ENCODE data around the gene CFAP69.
"Not testable (repeated sequence)": the region's sequence is repeated elsewhere in the genome, so short reads cannot be mapped to it uniquely, and the experiment has no call there.

CFAP69 gene

GRCh38 chr7:90250601-90251303 lies 5.8 kb downstream of the CFAP69 start:
- H3K4me3 ChIP-seq (ENCODE audit: low read depth, low read length) = no peak overlapping the region
- TF ChIP-seq, protein P1, sequence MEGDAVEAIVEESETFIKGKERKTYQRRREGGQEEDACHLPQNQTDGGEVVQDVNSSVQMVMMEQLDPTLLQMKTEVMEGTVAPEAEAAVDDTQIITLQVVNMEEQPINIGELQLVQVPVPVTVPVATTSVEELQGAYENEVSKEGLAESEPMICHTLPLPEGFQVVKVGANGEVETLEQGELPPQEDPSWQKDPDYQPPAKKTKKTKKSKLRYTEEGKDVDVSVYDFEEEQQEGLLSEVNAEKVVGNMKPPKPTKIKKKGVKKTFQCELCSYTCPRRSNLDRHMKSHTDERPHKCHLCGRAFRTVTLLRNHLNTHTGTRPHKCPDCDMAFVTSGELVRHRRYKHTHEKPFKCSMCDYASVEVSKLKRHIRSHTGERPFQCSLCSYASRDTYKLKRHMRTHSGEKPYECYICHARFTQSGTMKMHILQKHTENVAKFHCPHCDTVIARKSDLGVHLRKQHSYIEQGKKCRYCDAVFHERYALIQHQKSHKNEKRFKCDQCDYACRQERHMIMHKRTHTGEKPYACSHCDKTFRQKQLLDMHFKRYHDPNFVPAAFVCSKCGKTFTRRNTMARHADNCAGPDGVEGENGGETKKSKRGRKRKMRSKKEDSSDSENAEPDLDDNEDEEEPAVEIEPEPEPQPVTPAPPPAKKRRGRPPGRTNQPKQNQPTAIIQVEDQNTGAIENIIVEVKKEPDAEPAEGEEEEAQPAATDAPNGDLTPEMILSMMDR (conservative IDR thresholded peaks at IDR 0.05; ENCODE audit: low read depth, low read length) = no peak
- peak; percentile 39 for DNase-seq (ENCODE audit: low read depth)

DNA sequence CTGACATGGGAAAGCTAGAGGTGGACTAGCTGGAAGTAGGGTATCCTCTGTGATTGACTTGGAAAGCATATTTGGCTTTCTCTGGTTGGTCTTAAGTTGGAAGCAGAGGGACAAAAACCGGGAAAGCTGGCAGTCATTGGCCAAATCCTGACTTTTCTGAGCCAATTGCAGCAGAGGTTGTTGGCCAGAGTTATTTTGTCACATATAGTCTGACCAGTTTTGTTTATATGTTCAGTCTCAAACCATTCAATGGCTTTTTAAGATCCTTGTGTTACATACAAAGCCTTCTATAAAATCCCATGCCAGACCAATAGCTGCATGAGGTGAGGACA lies 6.3 kb downstream of the CFAP69 start:
- no peak for DNase-seq (ENCODE audit: low read depth)
- H3K4me3 ChIP-seq (ENCODE audit: low read depth, low read length) = no peak overlapping the region
- TF ChIP-seq, protein P1 (conservative IDR thresholded peaks at IDR 0.05; ENCODE audit: low read depth, low read length) = no peak

DNA sequence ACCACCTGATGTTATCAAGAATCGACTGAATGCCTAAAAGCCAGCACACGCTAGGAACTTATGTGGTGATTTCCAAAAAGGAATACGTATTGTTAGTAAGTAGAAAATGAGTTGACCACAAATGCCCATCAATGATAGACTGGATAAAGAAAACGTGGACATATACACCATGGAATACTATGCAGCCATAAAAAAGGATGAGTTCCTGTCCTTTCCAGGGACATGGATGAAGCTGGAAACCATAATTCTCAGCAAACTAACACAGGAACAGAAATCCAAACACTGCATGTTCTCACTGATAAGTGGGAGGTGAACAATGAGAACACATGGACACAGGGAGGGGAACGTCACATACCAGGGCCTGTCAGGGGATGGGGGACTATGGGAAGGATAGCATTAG lies 11.0 kb downstream of the CFAP69 start:
- not testable (repeated sequence) for DNase-seq (ENCODE audit: low read depth); H3K4me3 ChIP-seq (ENCODE audit: low read depth, low read length)

DNA sequence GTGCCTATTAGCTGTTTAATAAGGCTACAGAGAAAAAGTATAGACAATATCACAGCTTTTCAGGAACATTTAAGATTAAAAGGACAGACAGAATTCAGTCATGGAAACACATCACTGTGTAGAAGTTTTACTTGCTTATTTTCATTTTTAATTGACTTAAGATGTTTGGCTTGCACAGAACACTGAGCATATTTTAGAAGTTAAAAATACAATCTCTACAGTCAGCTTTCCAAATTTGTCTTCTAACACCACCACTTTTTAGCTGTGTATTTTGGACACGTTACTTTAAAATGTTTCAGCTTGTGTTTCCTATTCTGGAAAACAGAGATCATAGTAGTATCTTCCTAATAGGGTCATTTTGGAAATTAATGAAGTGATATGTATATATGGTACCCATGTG lies 11.8 kb downstream of the CFAP69 start:
- TF ChIP-seq, protein P1 (conservative IDR thresholded peaks at IDR 0.05; ENCODE audit: low read depth, low read length) = no peak
- H3K4me3 ChIP-seq (ENCODE audit: low read depth, low read length) = no peak overlapping the region
- DNase-seq (ENCODE audit: low read depth) = no peak

DNA sequence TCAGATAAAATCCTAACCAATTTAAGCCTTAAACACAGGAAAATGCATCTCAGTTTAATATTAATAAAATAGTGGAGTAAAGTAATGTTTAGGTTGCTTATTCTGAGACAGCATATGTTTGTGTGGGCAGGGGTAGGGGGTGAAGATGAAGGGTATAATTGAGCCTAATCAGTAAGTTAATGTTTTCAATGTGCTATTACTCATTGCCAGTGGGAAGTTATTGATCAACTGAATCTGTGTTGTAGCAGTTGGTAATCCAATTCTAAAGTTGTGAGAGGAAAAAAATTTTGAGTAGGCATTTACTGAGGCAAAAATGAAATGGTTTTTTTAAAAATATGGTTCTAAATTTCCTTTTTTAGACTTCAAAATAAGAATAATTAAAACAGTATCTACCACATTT lies 16.5 kb downstream of the CFAP69 start:
- no peak overlapping the region for H3K4me3 ChIP-seq (ENCODE audit: low read depth, low read length)
- no peak for DNase-seq (ENCODE audit: low read depth)
- TF ChIP-seq, protein P1 (conservative IDR thresholded peaks at IDR 0.05; ENCODE audit: low read depth, low read length) = no peak

DNA sequence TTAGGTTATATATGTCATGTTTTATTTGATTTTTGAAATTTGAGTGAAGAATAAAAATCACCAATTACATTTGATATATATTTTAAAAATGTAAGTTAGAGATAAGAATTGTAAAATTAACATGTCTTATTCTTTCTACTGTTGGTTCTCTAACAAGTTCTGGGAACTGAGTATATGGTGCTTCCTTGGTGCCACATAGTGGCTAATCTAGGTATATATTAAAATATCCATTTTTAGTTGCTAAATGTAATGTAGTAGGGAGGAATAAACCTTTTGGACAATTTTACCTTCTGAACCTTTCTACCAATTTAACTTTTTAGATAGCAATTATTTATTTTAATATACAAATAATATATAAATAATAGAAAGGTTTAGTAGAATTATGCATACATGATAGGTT lies 17.5 kb downstream of the CFAP69 start:
- peak; percentile 73 for DNase-seq (ENCODE audit: low read depth)
- H3K4me3 ChIP-seq (ENCODE audit: low read depth, low read length) = no peak overlapping the region
- TF ChIP-seq, protein P1 (conservative IDR thresholded peaks at IDR 0.05; ENCODE audit: low read depth, low read length) = peak; percentile 49

DNA sequence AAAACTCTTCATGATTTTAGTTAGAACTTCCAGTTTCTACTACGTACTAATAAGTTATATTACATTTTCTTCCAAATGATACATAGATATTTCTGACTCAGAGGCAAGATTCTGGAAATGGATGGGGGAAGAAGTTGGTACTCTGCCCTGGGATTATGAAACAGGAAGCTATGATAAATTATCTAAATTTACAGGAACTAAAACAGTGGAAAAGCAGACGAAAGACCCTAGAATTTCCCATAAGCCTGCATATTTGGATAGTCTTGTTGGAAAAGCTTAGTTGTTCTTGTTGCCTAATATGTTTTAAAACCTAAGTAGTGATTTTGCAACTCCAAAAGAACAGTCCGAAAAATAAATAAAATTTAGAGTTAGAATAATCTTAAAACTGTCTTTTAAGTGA lies 21.8 kb downstream of the CFAP69 start:
- TF ChIP-seq, protein P1 (conservative IDR thresholded peaks at IDR 0.05; ENCODE audit: low read depth, low read length) = no peak
- DNase-seq (ENCODE audit: low read depth) = peak; percentile 69
- no peak overlapping the region for H3K4me3 ChIP-seq (ENCODE audit: low read depth, low read length)

Measured in choroid plexus epithelial cell (primary cell).